Activated CD4-positive, alpha-beta T cell treated with anti-CD3 and anti-CD28 coated beads, Interleukin-2, amount 10 ng/mL, durations not matched to agents 24 days and 14 days (primary cell): Measurements from ENCODE around the gene PEX5L. TPM values are rescaled to one million over a fixed set of nuclear protein-coding genes. Genes with fewer than 3 reads are reported as not detected.

Source experiments
- DNase-seq: peaks from one replicate; pipeline ENCODE4 v3.0.0; 2022
- H3K27ac Mint-ChIP-seq: one replicate; pipeline ENCODE4 v1.8.0; 2022; ENCODE audit warnings: mild to moderate bottlenecking, mixed read lengths
- H3K27me3 Mint-ChIP-seq: one replicate; pipeline ENCODE4 v1.8.0; 2022; ENCODE audit warnings: mixed read lengths
- H3K36me3 Mint-ChIP-seq: one replicate; pipeline ENCODE4 v1.8.0; 2022; ENCODE audit warnings: low read depth, mild to moderate bottlenecking, mixed read lengths
- H3K4me1 Mint-ChIP-seq: one replicate; pipeline ENCODE4 v1.8.0; 2021; ENCODE audit warnings: mixed read lengths
- H3K4me3 Mint-ChIP-seq: one replicate; pipeline ENCODE4 v1.8.0; 2022; ENCODE audit warnings: mild to moderate bottlenecking, moderate library complexity, mixed read lengths
- H3K9me3 Mint-ChIP-seq: one replicate; pipeline ENCODE4 v1.8.0; 2021; ENCODE audit warnings: mixed read lengths
- intact Hi-C: fragments of 100-400 bp; cut with micrococcal nuclease; formaldehyde crosslinking; loops from one replicate; pipeline ENCODE4 v1.15.1; 2023
- total RNA-seq: library from RNA; stranded (reverse); gene quantifications from 2 replicates; pipeline ENCODE4 v1.2.3, GENCODE V29; 2022

PEX5L gene
- total RNA-seq, 1 donor from 2014 or later, result 0.12 TPM

DNA sequence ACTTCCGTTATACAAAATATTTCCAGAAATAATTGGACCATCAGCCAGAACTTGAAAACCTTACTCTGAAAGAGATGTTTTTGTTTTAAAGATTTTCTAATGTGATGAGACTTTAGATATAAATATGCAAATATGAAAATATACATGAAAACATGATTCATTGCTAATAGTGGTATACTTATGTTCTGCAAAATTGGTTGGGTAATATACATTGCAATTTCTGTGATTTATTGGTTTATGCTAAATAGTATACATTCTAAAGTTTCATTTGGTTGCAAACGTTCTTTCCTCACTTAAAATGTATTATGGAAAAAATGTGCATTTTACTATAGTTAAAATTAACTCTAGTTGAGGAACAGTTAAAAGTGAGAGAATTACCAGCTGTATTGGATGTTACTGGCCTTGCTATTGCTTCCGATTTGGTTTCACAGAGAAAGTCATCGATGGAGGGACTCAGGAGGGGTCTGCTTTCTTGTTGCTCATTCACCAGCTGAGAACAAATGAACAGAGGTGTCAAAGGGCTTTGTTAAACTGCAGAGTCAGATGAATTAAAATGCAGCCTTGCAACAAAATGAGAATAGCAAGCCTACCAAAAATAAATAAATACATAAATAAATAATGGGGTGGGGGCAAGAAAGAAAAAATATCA lies 149.3 kb downstream of the PEX5L start:
- Mint-ChIP-seq H3K9me3 (no peaks in the 10 kb centered on the region), H3K27ac (no peak overlapping the region), H3K4me1 (no peaks in the 10 kb centered on the region), H3K27me3 (peaks cover 3% of the 10 kb centered on the region), H3K4me3 (no peak overlapping the region), H3K36me3 (no peaks in the 10 kb centered on the region)
- intact Hi-C loops, result no loop called here
- no peak for DNase-seq

DNA sequence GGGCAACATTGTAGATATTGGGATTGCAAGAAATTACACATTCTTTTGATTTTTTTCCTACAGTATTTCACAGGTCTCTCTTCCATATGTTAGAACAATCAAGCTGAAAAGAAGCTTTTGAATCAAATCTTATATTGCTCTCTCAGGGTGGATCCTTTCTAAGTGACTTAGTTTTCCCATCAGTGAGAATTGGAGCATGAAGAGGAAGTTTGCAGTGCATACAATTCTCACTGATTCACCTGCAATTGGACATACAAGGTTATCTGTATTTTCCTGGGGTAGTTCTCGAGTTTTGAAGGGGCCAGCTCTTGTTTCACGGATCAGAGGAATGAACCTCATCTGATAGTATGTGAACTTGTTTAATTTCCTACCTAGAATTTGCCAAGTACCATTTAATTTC lies 150.8 kb downstream of the PEX5L start:
- DNase-seq, result no peak
- H3K9me3 Mint-ChIP-seq, result no peaks in the 10 kb centered on the region
- no peak overlapping the region for H3K27ac Mint-ChIP-seq
- H3K4me1 Mint-ChIP-seq, result peaks cover 2% of the 10 kb centered on the region
- H3K27me3 Mint-ChIP-seq, result no peaks in the 10 kb centered on the region
- intact Hi-C loops, result no loop called here
- no peaks in the 10 kb centered on the region for H3K36me3 Mint-ChIP-seq
- H3K4me3 Mint-ChIP-seq, result no peak overlapping the region

DNA sequence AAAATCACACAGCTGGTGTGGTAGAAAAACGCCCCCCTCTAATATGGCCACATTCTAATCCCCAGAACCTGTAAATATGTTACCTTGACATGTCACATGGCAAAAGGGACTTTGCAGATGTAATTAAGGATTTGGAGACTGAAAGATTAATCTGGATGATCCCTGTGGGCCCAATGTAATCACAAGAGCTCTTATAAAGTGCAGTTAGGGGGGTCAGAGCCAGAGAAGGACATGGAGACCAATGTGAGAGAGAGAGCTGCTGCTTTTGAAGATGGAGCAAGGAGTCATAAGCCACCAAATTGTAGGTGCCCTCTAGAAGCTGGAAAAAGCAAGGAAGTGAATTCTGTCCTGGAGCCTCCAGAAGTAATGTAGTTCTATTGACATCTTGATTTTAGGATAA lies 152.6 kb downstream of the PEX5L start:
- Mint-ChIP-seq H3K4me3 (no peak overlapping the region), H3K36me3 (no peaks in the 10 kb centered on the region), H3K4me1 (peaks cover 2% of the 10 kb centered on the region), H3K9me3 (no peaks in the 10 kb centered on the region), H3K27me3 (peaks cover 2% of the 10 kb centered on the region), H3K27ac (no peak overlapping the region)
- no peak for DNase-seq
- intact Hi-C loops, result no loop called here

DNA sequence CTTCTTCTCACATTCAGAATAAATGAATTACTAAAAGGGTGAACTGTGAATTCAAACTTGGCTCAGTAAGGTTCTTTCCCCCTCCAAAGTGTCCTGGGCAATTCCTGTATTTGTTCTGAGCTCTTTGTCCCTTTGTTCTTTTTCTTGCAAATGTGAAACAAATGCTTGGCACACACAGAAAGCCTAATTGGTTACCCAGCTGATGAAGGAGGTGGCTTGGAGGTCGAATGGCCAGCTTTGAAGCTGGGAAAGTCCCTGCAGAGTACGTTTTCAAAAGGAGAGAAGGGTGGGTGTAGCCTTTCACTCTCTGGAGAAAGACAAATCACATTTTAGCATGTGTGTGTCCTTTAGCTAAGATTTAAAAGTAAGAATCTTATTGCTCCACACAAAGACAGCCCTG lies 154.4 kb downstream of the PEX5L start:
- peak; percentile 64 for DNase-seq
- H3K4me3 Mint-ChIP-seq, result no peak overlapping the region

DNA sequence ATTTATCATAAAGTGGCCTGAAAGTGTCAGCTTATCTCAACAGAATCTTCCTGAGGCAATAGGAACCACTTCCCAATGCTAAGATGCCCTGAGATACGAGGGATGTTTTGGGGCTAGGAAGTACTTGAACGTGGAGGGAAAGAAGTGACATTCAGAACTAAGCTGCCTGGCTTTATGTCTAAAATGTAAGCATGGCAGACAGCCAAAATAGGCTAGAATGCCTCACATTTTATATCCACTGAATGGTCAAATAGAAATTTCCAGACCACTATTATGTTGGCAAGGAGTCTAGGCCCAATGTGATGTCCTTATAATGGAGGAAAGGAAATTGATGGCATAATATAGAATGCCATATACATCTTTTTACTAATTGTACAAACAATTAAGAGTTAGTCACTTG lies 154.9 kb downstream of the PEX5L start:
- Mint-ChIP-seq H3K4me1 (peaks cover 2% of the 10 kb centered on the region), H3K27ac (no peak overlapping the region), H3K36me3 (no peaks in the 10 kb centered on the region), H3K4me3 (no peak overlapping the region), H3K9me3 (no peaks in the 10 kb centered on the region), H3K27me3 (peaks cover 4% of the 10 kb centered on the region)
- intact Hi-C loops, result no loop called here
- DNase-seq, result no peak

More for the DNA sequence above, 154.4 kb downstream of the PEX5L start:
- Mint-ChIP-seq H3K36me3 (no peaks in the 10 kb centered on the region), H3K27ac (no peak overlapping the region), H3K27me3 (peaks cover 4% of the 10 kb centered on the region), H3K9me3 (no peaks in the 10 kb centered on the region), H3K4me1 (peaks cover 2% of the 10 kb centered on the region)
- intact Hi-C loops, result no loop called here

DNA sequence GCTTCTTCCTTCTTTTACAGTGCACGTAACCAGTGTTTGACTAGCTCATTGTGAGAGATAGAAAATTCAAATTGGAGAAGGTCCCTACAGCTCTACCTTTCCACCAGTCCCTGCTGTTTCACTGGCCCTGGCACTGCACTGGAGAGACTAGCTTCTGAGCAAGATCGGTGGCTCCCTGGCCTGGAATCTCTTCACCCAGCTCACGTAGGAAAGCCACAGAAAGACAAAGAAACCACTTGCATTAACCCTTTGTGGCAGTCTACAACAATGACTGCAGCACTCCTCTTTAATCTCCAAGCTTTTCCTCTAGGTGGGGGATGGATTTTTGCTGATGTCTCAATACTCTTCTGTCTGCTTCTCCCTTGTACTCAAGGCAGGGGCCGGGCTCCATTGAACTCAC lies 155.9 kb downstream of the PEX5L start:
- Mint-ChIP-seq H3K9me3 (no peaks in the 10 kb centered on the region), H3K4me3 (no peak overlapping the region), H3K4me1 (peaks cover 2% of the 10 kb centered on the region), H3K27me3 (peaks cover 4% of the 10 kb centered on the region), H3K27ac (no peak overlapping the region), H3K36me3 (no peaks in the 10 kb centered on the region)
- intact Hi-C loops, result no loop called here
- no peak for DNase-seq

DNA sequence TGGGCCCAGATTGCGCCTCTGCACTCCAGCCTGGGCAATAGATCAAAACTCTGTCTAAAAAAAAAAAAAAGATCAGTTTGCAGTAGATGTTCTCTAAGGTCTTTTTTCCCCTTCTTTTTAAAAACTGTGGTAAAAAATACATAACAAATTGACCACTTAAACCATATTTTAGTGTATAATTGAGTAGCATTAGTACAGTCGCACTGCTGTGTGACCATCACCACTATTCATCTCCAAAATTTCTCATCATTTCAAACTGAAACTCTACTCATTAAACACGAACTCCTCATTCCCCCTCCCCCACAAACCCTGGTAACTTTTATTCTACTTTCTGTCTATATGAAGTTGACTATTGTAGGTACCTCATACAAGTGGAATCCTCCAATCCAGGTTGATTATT lies 160.3 kb downstream of the PEX5L start:
- Mint-ChIP-seq H3K9me3 (no peaks in the 10 kb centered on the region), H3K27me3 (peaks cover 6% of the 10 kb centered on the region), H3K4me1 (no peaks in the 10 kb centered on the region), H3K36me3 (no peaks in the 10 kb centered on the region), H3K27ac (no peak overlapping the region), H3K4me3 (no peak overlapping the region)
- DNase-seq, result no peak
- intact Hi-C loops, result no loop called here

DNA sequence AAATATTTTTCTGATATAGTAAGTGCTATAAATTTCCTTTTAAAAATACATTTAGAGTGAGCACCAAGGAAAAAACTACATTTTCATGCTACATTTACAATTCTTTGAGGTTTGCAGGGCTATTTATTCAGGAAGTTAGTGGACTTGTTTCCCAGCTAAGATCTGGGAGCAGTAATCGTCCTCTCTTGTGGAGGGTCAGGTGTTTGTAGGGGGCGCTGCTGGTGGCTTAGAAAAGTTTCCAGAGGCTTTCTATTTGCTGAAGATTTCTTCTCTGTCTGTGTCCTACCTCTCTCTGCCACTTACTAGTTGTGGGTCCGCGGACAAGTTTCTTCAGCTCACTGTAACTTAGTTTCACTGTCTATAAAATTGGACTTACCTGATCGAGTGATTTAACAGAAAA lies 163.9 kb downstream of the PEX5L start:
- H3K4me1 Mint-ChIP-seq, result no peaks in the 10 kb centered on the region
- intact Hi-C loops, result no loop called here
- peaks cover 2% of the 10 kb centered on the region for H3K27me3 Mint-ChIP-seq
- no peaks in the 10 kb centered on the region for H3K36me3 Mint-ChIP-seq
- no peaks in the 10 kb centered on the region for H3K9me3 Mint-ChIP-seq
- no peak overlapping the region for H3K4me3 Mint-ChIP-seq
- no peak for DNase-seq
- H3K27ac Mint-ChIP-seq, result no peak overlapping the region

DNA sequence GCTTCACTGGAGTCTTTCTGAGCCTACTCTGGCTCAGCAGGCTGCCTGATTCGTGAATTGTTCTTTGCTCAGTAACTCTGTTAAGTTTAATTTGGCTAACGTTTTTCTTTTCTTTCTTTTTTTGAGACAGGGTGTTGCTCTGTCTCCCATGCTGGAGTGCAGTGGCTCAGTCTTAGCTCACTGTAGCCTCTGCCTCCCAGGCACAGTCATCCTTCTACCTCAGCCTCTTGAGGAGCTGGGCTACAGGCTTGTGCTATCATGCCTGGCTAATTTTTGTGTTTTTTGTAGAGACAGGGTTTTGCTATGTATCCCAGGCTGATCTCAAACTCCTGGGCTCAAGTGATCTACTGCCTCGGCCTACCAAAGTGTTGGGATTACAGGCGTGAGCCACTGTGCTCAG lies 165.0 kb downstream of the PEX5L start:
- Mint-ChIP-seq H3K36me3 (no peaks in the 10 kb centered on the region), H3K27me3 (peaks cover 2% of the 10 kb centered on the region), H3K4me1 (no peaks in the 10 kb centered on the region), H3K4me3 (no peak overlapping the region), H3K27ac (no peak overlapping the region), H3K9me3 (no peaks in the 10 kb centered on the region)
- DNase-seq, result no peak
- intact Hi-C loops, result no loop called here

DNA sequence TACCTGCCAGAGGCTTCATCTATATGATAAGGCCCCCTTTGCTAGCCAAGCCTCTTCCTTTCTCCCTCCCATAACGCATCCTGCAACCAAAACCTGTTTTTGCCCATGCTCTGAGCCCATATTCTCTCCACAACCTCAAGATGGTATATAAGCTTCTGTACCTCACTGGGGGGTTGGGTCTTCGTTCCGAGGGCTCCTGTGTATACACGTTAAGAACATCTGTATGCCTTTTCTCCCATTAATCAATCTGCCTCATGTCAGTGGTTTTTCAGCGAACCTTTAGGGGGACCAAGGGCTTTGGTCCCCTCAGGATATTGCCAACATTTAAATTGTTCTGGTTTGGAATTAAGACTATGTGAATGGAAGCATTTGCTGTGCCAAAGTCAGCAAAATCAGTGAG lies 168.0 kb downstream of the PEX5L start:
- no peaks in the 10 kb centered on the region for H3K4me1 Mint-ChIP-seq
- no peak overlapping the region for H3K27ac Mint-ChIP-seq
- no peaks in the 10 kb centered on the region for H3K9me3 Mint-ChIP-seq
- no peak for DNase-seq
- no peaks in the 10 kb centered on the region for H3K36me3 Mint-ChIP-seq
- intact Hi-C loops, result no loop called here
- no peaks in the 10 kb centered on the region for H3K27me3 Mint-ChIP-seq
- H3K4me3 Mint-ChIP-seq, result no peak overlapping the region

DNA sequence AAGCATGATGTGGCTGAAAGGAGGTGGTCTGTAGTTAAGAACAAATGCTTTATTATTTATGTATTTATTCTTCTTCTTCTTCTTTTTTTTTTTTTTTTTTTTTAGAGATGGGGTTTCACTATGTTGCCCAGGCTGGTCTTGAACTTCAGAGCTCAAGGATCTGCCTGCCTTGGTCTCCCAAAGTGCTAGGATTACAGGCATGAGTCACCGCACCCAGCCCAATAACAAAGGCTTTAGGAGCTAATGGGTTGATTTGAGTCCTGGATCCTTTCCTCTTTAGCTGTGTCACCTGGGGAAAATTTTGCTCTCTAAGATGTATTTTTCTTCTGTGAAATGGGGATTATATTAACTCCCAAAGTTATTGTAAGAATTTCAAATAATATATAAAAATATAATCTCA lies 168.8 kb downstream of the PEX5L start:
- no peaks in the 10 kb centered on the region for H3K4me1 Mint-ChIP-seq
- H3K27me3 Mint-ChIP-seq, result peaks cover 2% of the 10 kb centered on the region
- no peaks in the 10 kb centered on the region for H3K36me3 Mint-ChIP-seq
- intact Hi-C loops, result no loop called here
- H3K27ac Mint-ChIP-seq, result no peak overlapping the region
- no peak for DNase-seq
- no peaks in the 10 kb centered on the region for H3K9me3 Mint-ChIP-seq
- H3K4me3 Mint-ChIP-seq, result no peak overlapping the region

DNA sequence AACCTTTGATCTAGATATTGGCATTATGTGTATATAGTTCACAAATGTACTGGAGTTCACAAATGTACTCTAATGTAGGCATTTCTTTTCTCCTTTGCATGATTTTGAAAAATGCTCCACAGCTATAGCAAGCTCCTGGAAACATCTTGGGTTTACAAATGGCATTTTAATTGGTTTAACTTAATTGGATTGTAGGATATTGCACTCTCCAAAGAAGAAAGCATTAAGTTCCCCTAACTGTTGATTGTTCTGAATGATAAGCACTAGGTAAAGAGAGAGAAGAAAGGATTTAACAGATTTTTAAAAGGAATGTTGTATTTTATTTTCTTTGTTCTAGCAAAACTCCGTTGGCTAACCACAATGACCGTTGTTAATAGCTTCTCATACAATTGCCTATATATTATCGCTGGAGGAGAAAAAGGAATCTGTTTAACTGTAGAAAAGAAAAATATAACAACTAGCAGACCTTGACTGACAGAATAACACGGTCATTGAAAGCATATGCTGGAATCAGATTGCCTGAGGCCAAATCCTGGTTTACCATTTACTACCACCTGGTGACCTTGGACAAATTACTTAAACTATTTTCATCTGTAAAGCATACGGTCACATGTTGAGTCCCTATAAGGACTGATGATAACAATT lies 170.8 kb downstream of the PEX5L start:
- no peak for DNase-seq
- no peaks in the 10 kb centered on the region for H3K4me1 Mint-ChIP-seq
- intact Hi-C loops, result no loop called here
- no peaks in the 10 kb centered on the region for H3K36me3 Mint-ChIP-seq
- no peaks in the 10 kb centered on the region for H3K9me3 Mint-ChIP-seq
- no peak overlapping the region for H3K4me3 Mint-ChIP-seq
- no peak overlapping the region for H3K27ac Mint-ChIP-seq
- H3K27me3 Mint-ChIP-seq, result peaks cover 2% of the 10 kb centered on the region

DNA sequence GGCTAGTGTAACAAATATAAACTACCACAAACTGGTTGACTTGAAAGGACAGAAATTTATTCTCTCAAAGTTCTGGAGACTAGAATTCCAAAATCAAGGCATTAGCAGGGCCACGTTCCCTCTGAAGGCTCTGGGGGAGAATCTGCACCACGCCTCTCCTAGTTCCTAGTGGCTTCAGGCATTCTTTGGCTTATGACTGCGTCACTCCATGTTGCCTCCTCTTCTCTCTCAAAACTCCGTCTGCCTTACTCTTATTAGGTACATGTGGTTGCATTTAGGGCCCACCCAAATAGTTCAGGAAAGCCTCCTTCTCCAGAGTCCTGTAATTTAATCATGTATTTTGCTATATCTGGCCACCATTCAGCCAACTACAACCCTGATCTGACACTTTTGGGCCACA lies 174.8 kb downstream of the PEX5L start:
- no peak overlapping the region for H3K27ac Mint-ChIP-seq
- no peaks in the 10 kb centered on the region for H3K9me3 Mint-ChIP-seq
- peaks cover 7% of the 10 kb centered on the region for H3K27me3 Mint-ChIP-seq
- intact Hi-C loops, result no loop called here
- H3K4me3 Mint-ChIP-seq, result no peak overlapping the region
- DNase-seq, result no peak
- no peaks in the 10 kb centered on the region for H3K36me3 Mint-ChIP-seq
- H3K4me1 Mint-ChIP-seq, result no peaks in the 10 kb centered on the region

DNA sequence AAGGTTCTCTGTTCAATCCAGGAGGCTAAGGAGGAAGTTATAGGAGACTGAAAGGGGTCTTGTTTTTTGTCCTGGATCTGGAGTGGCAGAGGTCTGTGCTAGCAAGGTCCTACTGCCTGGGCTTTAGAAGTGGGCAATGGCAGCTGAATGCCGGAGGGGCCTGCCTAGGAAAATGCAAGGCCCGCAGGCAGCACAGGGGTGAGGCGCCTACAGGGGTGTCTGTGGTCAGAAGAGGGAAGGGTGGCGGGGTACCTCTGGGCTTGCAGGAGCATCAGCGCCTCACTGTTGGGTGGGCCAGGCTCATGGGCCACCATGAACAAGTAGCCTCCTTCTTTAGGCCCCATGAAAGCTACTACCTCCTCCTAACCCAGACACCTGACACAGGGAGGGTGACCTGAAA lies 175.4 kb downstream of the PEX5L start:
- Mint-ChIP-seq H3K27ac (no peak overlapping the region), H3K9me3 (no peaks in the 10 kb centered on the region), H3K4me1 (no peaks in the 10 kb centered on the region), H3K27me3 (peaks cover 8% of the 10 kb centered on the region), H3K4me3 (no peak overlapping the region), H3K36me3 (no peaks in the 10 kb centered on the region)
- intact Hi-C loops, result no loop called here
- no peak for DNase-seq
